Stimulated activated CD4-positive, alpha-beta T cell treated with anti-CD3 and anti-CD28 coated beads, Interleukin-15, amount 100 ng/mL, for 24 hours (primary cell): Measurements from ENCODE around the gene PDE6B.
"Not testable (repeated sequence)": the region's sequence is repeated elsewhere in the genome, so short reads cannot be mapped to it uniquely, and the experiment has no call there.

Experiments
- DNase-seq: peaks from one replicate; pipeline ENCODE4 v3.0.0-alpha.2; 2020

The PDE6B gene

GRCh38 chr4:687048-687970, 61.9 kb downstream of the PDE6B start:
- DNase-seq, result no peak

- DNase-seq, result no peak
Measured at GRCh38 chr4:687971-688853, 62.8 kb downstream of the PDE6B start.

GRCh38 chr4:688854-689681, 63.7 kb downstream of the PDE6B start, which contains the start of gene SLC49A3:
TSS of gene SLC49A3 (minus strand) at chr4:689151. CDS start at chr4:689127, 24 bp downstream.
- no peak for DNase-seq

- no peak for DNase-seq
Measured at GRCh38 chr4:689723-690122, 64.3 kb downstream of the PDE6B start.

- DNase-seq, result no peak
Measured at GRCh38 chr4:692771-693554, 67.6 kb downstream of the PDE6B start.

- not testable (repeated sequence) for DNase-seq
Measured at GRCh38 chr4:694341-694940, 69.1 kb downstream of the PDE6B start.

GRCh38 chr4:699816-700580, 74.6 kb downstream of the PDE6B start:
- no peak for DNase-seq

GRCh38 chr4:700587-701264, 75.4 kb downstream of the PDE6B start:
- no peak for DNase-seq

GRCh38 chr4:702618-703048, 77.3 kb downstream of the PDE6B start:
- DNase-seq, result no peak

- no peak for DNase-seq
Measured at GRCh38 chr4:703336-704197, 78.2 kb downstream of the PDE6B start.

GRCh38 chr4:704198-704891, 79.0 kb downstream of the PDE6B start:
- no peak for DNase-seq

GRCh38 chr4:704971-705277, 79.6 kb downstream of the PDE6B start:
- no peak for DNase-seq

- DNase-seq, result peak; percentile 98
Measured at GRCh38 chr4:705278-706082, 80.1 kb downstream of the PDE6B start, which contains the start of gene PCGF3. TSS of gene PCGF3 (plus strand) at chr4:705832. CDS start at chr4:733681, 27,849 bp downstream.

- not testable (repeated sequence) for DNase-seq
Measured at GRCh38 chr4:706083-706633, 80.8 kb downstream of the PDE6B start.

GRCh38 chr4:706834-707598, 81.6 kb downstream of the PDE6B start:
- DNase-seq, result no peak

GRCh38 chr4:707929-708630, 82.7 kb downstream of the PDE6B start:
- no peak for DNase-seq
